Karpas-422 (cell line): ENCODE measurements around the gene LDLRAD2. TPM values are rescaled to one million over a fixed set of nuclear protein-coding genes. Genes with fewer than 3 reads are reported as not detected.

Source experiments
- DNase-seq: peaks from one replicate; pipeline ENCODE4 v3.0.0-alpha.2; 2015
- H2AFZ ChIP-seq: fragments of 200-600 bp; sonication (generic); 2 replicates; pipeline ENCODE4 v1.6.1; 2014; ENCODE audit warnings: antibody characterized with exemption, low read length, mixed read lengths
- H3K27ac ChIP-seq: fragments of 200-600 bp; sonication (generic); 2 replicates; pipeline ENCODE4 v1.5.1; 2014; ENCODE audit warnings: mild to moderate bottlenecking, low read length, moderate library complexity
- H3K27me3 ChIP-seq: fragments of 200-600 bp; sonication (generic); 2 replicates; pipeline ENCODE4 v1.6.1; 2014; ENCODE audit warnings: low read length, mixed read lengths
- H3K36me3 ChIP-seq: fragments of 200-600 bp; sonication (generic); 2 replicates; pipeline ENCODE4 v1.6.1; 2014; ENCODE audit warnings: low read length, mixed read lengths; ENCODE audit not compliant: insufficient read depth
- H3K4me1 ChIP-seq: fragments of 200-600 bp; sonication (generic); 2 replicates; pipeline ENCODE4 v1.6.1; 2014; ENCODE audit warnings: mild to moderate bottlenecking, low read length, mixed read lengths
- H3K4me2 ChIP-seq: fragments of 200-600 bp; sonication (generic); 2 replicates; pipeline ENCODE4 v1.6.1; 2014; ENCODE audit warnings: low read length, low read depth, mild to moderate bottlenecking; ENCODE audit not compliant: poor library complexity, severe bottlenecking
- H3K4me3 ChIP-seq: fragments of 200-600 bp; sonication (generic); 2 replicates; pipeline ENCODE4 v1.5.1; 2014; ENCODE audit warnings: mild to moderate bottlenecking, antibody characterized with exemption, low read length, mixed read lengths
- H3K79me2 ChIP-seq: fragments of 200-600 bp; sonication (generic); 2 replicates; pipeline ENCODE4 v1.6.1; 2014; ENCODE audit warnings: mild to moderate bottlenecking, low read length, mixed read lengths
- H3K9ac ChIP-seq: fragments of 200-600 bp; sonication (generic); 2 replicates; pipeline ENCODE4 v1.6.0; 2014; ENCODE audit warnings: low read length
- H3K9me2 ChIP-seq: fragments of 200-600 bp; sonication (generic), shearing (Covaris generic); replicated peaks from 2 replicates; pipeline ENCODE4 v1.6.0; 2014; ENCODE audit warnings: mild to moderate bottlenecking, low read length, moderate library complexity; ENCODE audit not compliant: insufficient read depth
- H3K9me3 ChIP-seq: fragments of 300-700, 200-600 bp; sonication (generic); 2 replicates; pipeline ENCODE4 v1.6.1; 2014; ENCODE audit warnings: low read length, mixed read lengths
- H4K20me1 ChIP-seq: fragments of 200-600 bp; sonication (generic); 2 replicates; pipeline ENCODE4 v1.6.1; 2014; ENCODE audit warnings: mild to moderate bottlenecking, antibody characterized with exemption, low read length, low read depth; ENCODE audit not compliant: insufficient read depth
- total RNA-seq: library from RNA; depleted of rRNA; stranded (reverse); fragments of >200 nt; shearing (Covaris generic); gene quantifications from 2 replicates; pipeline ENCODE4 v1.2.3, GENCODE V29; 2014; ENCODE audit warnings: low replicate concordance

LDLRAD2 gene
- total RNA-seq, 1 experiment from 2014 or later, result not detected

- DNase-seq, result peak; percentile 37
- no peaks in the 10 kb centered on the region for H3K36me3 ChIP-seq
- no peaks in the 10 kb centered on the region for H3K27me3 ChIP-seq
- H3K4me2 ChIP-seq, result no peak overlapping the region
- H3K27ac ChIP-seq, result no peak overlapping the region
- no peaks in the 10 kb centered on the region for H3K79me2 ChIP-seq
- H3K4me1 ChIP-seq, result no peaks in the 10 kb centered on the region
- no peaks in the 10 kb centered on the region for H3K9me3 ChIP-seq
- no peak overlapping the region for H2AFZ ChIP-seq
- no peak overlapping the region for H3K4me3 ChIP-seq
- H4K20me1 ChIP-seq, result no peaks in the 10 kb centered on the region
- H3K9me2 ChIP-seq, result no peaks in the 10 kb centered on the region
- no peak overlapping the region for H3K9ac ChIP-seq
Observed at GRCh38 chr1:21815724-21816321, 3.8 kb downstream of the LDLRAD2 start.

GRCh38 chr1:21816602-21817302 lies 4.7 kb downstream of the LDLRAD2 start:
- no peaks in the 10 kb centered on the region for H3K36me3 ChIP-seq
- H3K4me1 ChIP-seq, result no peaks in the 10 kb centered on the region
- H3K79me2 ChIP-seq, result no peaks in the 10 kb centered on the region
- H3K9me3 ChIP-seq, result no peaks in the 10 kb centered on the region
- no peaks in the 10 kb centered on the region for H4K20me1 ChIP-seq
- no peak overlapping the region for H3K9ac ChIP-seq
- no peak overlapping the region for H3K4me3 ChIP-seq
- no peaks in the 10 kb centered on the region for H3K9me2 ChIP-seq
- peak; percentile 27 for DNase-seq
- no peak overlapping the region for H3K27ac ChIP-seq
- H3K27me3 ChIP-seq, result no peaks in the 10 kb centered on the region
- H2AFZ ChIP-seq, result no peak overlapping the region
- no peak overlapping the region for H3K4me2 ChIP-seq

GRCh38 chr1:21818656-21819055 lies 6.6 kb downstream of the LDLRAD2 start:
- H4K20me1 ChIP-seq, result no peaks in the 10 kb centered on the region
- no peaks in the 10 kb centered on the region for H3K27me3 ChIP-seq
- no peak overlapping the region for H3K4me3 ChIP-seq
- no peaks in the 10 kb centered on the region for H3K4me1 ChIP-seq
- H2AFZ ChIP-seq, result no peak overlapping the region
- H3K9me2 ChIP-seq, result no peaks in the 10 kb centered on the region
- no peaks in the 10 kb centered on the region for H3K36me3 ChIP-seq
- no peak overlapping the region for H3K9ac ChIP-seq
- no peaks in the 10 kb centered on the region for H3K79me2 ChIP-seq
- peak; percentile 76 for DNase-seq
- no peaks in the 10 kb centered on the region for H3K9me3 ChIP-seq
- no peak overlapping the region for H3K27ac ChIP-seq
- H3K4me2 ChIP-seq, result no peak overlapping the region

- Histone ChIP-seq H3K4me1 (no peaks in the 10 kb centered on the region), H3K9me3 (no peaks in the 10 kb centered on the region), H3K27me3 (no peaks in the 10 kb centered on the region), H3K9ac (no peak overlapping the region), H3K79me2 (no peaks in the 10 kb centered on the region), H3K36me3 (no peaks in the 10 kb centered on the region), H3K4me3 (no peak overlapping the region), H3K4me2 (no peak overlapping the region), H3K9me2 (no peaks in the 10 kb centered on the region), H2AFZ (no peak overlapping the region), H3K27ac (no peak overlapping the region), H4K20me1 (no peaks in the 10 kb centered on the region)
- peak; percentile 20 for DNase-seq
Observed at GRCh38 chr1:21820597-21821232, 8.7 kb downstream of the LDLRAD2 start.

- Histone ChIP-seq H3K4me3 (no peak overlapping the region), H2AFZ (no peak overlapping the region), H3K27me3 (no peaks in the 10 kb centered on the region), H3K9ac (no peak overlapping the region), H3K4me1 (no peaks in the 10 kb centered on the region), H3K9me2 (no peaks in the 10 kb centered on the region), H4K20me1 (no peaks in the 10 kb centered on the region), H3K4me2 (no peak overlapping the region), H3K79me2 (no peaks in the 10 kb centered on the region), H3K36me3 (no peaks in the 10 kb centered on the region), H3K27ac (no peak overlapping the region), H3K9me3 (no peaks in the 10 kb centered on the region)
- no peak for DNase-seq
Observed at GRCh38 chr1:21821385-21822019, 9.4 kb downstream of the LDLRAD2 start.

- Histone ChIP-seq H2AFZ (no peak overlapping the region), H3K4me3 (no peak overlapping the region), H3K4me2 (no peak overlapping the region), H4K20me1 (no peaks in the 10 kb centered on the region), H3K4me1 (no peaks in the 10 kb centered on the region), H3K36me3 (no peaks in the 10 kb centered on the region), H3K9ac (no peak overlapping the region), H3K27me3 (no peaks in the 10 kb centered on the region), H3K79me2 (no peaks in the 10 kb centered on the region), H3K27ac (no peak overlapping the region), H3K9me2 (no peaks in the 10 kb centered on the region), H3K9me3 (no peaks in the 10 kb centered on the region)
- peak; percentile 44 for DNase-seq
Observed at GRCh38 chr1:21822349-21822748, 10.3 kb downstream of the LDLRAD2 start.

- Histone ChIP-seq H3K9me2 (no peaks in the 10 kb centered on the region), H2AFZ (no peak overlapping the region), H3K79me2 (no peaks in the 10 kb centered on the region), H3K27ac (no peak overlapping the region), H3K9me3 (no peaks in the 10 kb centered on the region), H3K36me3 (no peaks in the 10 kb centered on the region), H3K4me3 (no peak overlapping the region), H3K9ac (no peak overlapping the region), H3K27me3 (no peaks in the 10 kb centered on the region), H3K4me2 (no peak overlapping the region), H3K4me1 (no peaks in the 10 kb centered on the region), H4K20me1 (no peaks in the 10 kb centered on the region)
- DNase-seq, result no peak
Observed at GRCh38 chr1:21823206-21823979, 11.3 kb downstream of the LDLRAD2 start.
